ENCODE data around the gene KHDC4.

KHDC4 gene

DNA sequence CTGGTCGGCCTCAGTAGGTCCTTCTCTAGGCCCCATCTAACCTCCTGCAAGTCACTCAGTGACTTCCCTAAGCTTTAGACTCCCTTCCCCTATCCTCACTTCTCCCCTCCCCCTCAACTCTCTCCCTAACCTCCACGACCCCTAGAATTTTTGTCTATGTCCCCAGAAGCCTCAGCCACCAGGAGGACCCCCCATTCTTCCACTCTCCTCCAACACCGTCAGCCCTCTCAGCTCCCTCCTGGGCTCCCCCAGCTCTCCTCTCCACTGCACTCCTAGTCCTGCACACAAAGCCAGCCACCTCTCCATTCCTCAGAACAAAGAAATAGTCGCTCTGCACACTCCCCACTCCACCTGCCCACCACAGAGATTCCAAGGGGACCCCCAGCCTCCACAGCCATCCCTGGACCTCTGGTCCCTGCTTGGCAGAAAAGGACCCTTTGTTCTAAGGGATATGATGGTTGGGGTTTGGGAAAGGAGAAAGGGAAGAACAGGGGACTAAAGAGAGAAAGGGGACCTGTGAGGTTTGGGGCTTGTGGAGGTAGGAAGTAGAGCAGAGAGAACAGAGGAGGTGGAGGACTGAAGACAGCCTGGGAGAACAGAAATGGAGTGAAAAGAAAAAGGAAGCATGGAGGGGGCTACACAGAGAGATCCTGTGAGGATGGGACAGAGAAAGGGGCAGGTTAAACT is 41.3 kb upstream of the KHDC4 start:
- H3K27me3 ChIP-seq (replicated peaks; ENCODE audit: control insufficient read depth, insufficient read depth, low read length): no peaks in the 10 kb centered on the region
- no peak for DNase-seq (ENCODE audit: extremely low read depth, insufficient read length)
- peak overlapping the region; percentile 94 for H3K4me3 ChIP-seq (replicated peaks; ENCODE audit: low read depth, low read length)
- peaks cover 9% of the 10 kb centered on the region for H3K36me3 ChIP-seq (ENCODE audit: control insufficient read depth, insufficient read depth, low read length)
- TF ChIP-seq, protein P1, sequence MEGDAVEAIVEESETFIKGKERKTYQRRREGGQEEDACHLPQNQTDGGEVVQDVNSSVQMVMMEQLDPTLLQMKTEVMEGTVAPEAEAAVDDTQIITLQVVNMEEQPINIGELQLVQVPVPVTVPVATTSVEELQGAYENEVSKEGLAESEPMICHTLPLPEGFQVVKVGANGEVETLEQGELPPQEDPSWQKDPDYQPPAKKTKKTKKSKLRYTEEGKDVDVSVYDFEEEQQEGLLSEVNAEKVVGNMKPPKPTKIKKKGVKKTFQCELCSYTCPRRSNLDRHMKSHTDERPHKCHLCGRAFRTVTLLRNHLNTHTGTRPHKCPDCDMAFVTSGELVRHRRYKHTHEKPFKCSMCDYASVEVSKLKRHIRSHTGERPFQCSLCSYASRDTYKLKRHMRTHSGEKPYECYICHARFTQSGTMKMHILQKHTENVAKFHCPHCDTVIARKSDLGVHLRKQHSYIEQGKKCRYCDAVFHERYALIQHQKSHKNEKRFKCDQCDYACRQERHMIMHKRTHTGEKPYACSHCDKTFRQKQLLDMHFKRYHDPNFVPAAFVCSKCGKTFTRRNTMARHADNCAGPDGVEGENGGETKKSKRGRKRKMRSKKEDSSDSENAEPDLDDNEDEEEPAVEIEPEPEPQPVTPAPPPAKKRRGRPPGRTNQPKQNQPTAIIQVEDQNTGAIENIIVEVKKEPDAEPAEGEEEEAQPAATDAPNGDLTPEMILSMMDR (IDR thresholded peaks at IDR 0.05; ENCODE audit: insufficient read depth, low read length, poor library complexity, severe bottlenecking): no peak

DNA sequence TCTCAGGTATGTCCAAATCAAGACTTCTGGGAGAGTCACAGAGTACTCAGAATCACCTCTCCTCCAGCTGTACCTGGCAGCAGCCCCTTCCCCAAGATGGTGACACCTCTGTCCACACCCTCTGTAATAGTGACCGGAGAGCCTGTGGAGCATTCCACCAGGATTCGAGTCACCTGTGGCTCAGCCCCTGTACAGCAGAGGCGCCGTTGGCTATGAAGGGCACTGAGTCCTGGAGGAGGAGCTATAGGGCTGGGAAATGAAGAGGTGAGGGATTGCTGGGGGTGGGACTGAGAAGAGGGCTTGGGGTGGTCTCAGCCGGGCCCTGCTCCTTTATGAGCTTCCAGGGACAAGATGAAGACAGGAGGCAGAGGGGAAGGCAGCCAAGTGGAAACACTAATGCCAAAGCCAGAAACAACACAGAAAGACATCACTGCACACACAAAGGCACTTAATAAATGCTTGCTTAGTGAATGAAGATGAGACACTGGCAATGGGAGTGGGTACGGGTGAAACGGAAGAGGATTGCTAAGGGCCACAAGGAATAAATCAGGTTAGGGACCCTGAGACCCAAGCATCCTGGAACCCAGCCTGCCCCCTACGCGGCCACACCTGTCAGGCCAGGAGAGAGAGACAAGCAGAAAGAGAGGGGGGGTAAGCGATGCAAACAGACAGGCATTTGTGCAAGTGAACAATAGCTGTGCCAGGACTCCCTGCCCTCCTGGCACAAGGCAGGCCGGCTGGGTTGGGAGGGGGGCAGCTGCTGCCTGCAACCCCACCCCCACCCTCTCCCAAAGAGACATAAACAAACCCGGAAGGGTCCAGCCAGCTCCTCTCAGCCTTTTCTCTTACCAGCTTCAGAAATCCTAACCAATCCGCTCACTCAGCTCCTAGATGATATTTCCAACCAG is 40.2 kb upstream of the KHDC4 start:
- TF ChIP-seq, protein P1 (IDR thresholded peaks at IDR 0.05; ENCODE audit: insufficient read depth, low read length, poor library complexity, severe bottlenecking): no peak

DNA sequence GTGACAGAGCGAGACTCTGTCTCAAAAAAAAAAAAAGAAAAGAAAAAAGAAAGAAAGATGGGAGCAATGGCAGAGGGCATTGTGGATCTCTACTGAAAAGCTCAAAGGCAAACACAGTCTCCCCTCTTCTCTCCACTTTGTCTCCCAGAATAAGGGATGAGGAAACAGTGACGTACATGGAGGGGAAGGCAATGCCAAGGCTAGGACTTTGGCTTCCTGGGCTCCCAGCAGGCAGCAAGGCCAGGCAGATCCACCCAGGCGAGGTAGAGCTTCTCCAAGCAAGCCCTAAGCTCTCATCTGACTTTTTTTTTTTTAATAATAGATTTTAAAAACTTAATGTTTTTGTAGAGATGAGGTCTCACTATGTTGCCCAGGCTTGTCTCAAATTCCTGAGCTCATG is 39.5 kb upstream of the KHDC4 start:
- no peak overlapping the region for H3K4me3 ChIP-seq (replicated peaks; ENCODE audit: low read depth, low read length)
- H3K27me3 ChIP-seq (replicated peaks; ENCODE audit: control insufficient read depth, insufficient read depth, low read length): no peaks in the 10 kb centered on the region
- peaks cover 22% of the 10 kb centered on the region for H3K36me3 ChIP-seq (ENCODE audit: control insufficient read depth, insufficient read depth, low read length)
- no peak for DNase-seq (ENCODE audit: extremely low read depth, insufficient read length)
- TF ChIP-seq, protein P1 (IDR thresholded peaks at IDR 0.05; ENCODE audit: insufficient read depth, low read length, poor library complexity, severe bottlenecking): no peak

More for the DNA sequence above, 40.2 kb upstream of the KHDC4 start:
- no peak for DNase-seq (ENCODE audit: extremely low read depth, insufficient read length)
- Histone ChIP-seq H3K4me3 (replicated peaks; ENCODE audit: low read depth, low read length) (peak overlapping the region; percentile 94), H3K27me3 (replicated peaks; ENCODE audit: control insufficient read depth, insufficient read depth, low read length) (no peaks in the 10 kb centered on the region), H3K36me3 (ENCODE audit: control insufficient read depth, insufficient read depth, low read length) (peaks cover 15% of the 10 kb centered on the region)

DNA sequence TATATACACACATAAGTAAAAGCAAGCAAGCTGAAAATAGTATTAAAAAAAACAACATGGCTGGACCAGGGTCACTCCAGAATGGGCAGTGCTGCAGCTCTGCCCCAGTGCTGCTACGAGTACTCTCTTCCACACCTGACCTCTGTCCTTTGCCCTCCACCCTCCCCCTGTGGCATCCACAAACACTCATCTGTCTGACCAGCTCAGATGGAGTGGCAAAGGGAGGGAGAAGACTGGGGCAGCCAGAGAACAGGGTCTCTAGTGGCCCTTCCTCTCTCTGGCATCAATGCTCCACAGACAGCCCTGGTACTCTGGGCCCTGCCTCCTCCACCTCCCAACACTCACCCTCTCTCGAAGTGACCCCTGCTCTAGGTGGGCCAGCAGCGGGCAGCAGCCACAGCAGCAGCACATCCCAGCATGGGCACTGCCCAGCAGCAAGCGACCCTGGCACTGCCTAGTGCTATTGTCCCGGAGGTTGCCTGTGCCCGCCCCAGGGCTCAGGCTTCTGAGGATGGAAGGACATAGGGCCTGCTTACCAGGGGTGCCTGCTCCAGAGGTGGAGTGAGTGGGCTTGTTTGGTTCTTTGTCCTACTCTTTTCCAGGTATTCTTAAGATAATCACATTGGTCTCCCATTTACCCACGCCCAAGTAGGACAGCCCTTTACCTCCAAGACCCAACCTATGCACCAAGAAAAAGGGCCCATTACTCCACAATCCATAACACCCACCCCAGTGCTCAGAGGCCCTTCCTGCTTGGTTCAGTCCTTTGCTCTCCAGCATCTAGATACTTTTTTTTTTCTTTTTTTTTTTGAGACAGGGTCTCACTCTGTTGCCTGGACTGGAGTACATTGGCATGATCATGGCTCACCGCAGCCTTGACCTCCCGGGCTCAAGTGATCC is 37.9 kb upstream of the KHDC4 start:
- peaks cover 35% of the 10 kb centered on the region for H3K36me3 ChIP-seq (ENCODE audit: control insufficient read depth, insufficient read depth, low read length)
- H3K4me3 ChIP-seq (replicated peaks; ENCODE audit: low read depth, low read length): no peak overlapping the region
- DNase-seq (ENCODE audit: extremely low read depth, insufficient read length): no peak

More for the DNA sequence above, 37.9 kb upstream of the KHDC4 start:
- no peaks in the 10 kb centered on the region for H3K27me3 ChIP-seq (replicated peaks; ENCODE audit: control insufficient read depth, insufficient read depth, low read length)
- TF ChIP-seq, protein P1 (IDR thresholded peaks at IDR 0.05; ENCODE audit: insufficient read depth, low read length, poor library complexity, severe bottlenecking): no peak
